NCI-H526 treated with DMSO at 0.1 percent for 48 hours (cell line): ENCODE results near the gene TTC12.

Source experiments
- DNase-seq: peaks from one replicate; lab custom pipeline; 2025; lab: John Stamatoyannopoulos, UW

The TTC12 gene

GRCh38 chr11:113405724-113406478 is 91.5 kb downstream of the TTC12 start:
- DNase-seq = no peak

- no peak for DNase-seq
Observed at GRCh38 chr11:113407163-113407562, 92.8 kb downstream of the TTC12 start.

- DNase-seq = no peak
Observed at GRCh38 chr11:113408206-113408605, 93.8 kb downstream of the TTC12 start.

GRCh38 chr11:113408887-113409286 is 94.5 kb downstream of the TTC12 start:
- DNase-seq = no peak

DNA sequence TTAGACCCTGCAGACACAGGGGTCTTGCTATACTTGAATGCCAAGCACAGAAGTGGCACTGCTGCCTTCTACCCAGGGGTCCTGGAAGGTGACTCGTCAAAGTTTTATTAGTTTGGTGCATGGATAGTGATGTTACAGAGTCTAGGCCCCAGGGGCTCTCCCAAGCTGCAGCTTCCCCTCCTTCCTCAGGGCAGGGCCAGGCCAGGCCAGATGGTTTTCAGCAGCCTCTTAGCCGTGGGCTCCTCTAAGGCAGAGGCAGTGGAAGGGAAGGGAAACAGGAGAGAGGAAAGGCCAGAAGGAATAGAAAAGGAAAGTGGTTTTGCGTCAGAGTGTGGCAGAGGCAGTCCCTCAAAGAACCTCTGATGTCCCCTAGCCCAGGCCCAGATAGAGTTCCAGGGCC is 95.1 kb downstream of the TTC12 start:
- no peak for DNase-seq

GRCh38 chr11:113410414-113411135 is 96.2 kb downstream of the TTC12 start:
- DNase-seq = no peak

GRCh38 chr11:113411536-113411935 is 97.2 kb downstream of the TTC12 start:
- DNase-seq = peak; percentile 14

GRCh38 chr11:113412675-113413074 is 98.3 kb downstream of the TTC12 start:
- DNase-seq = no peak

DNA sequence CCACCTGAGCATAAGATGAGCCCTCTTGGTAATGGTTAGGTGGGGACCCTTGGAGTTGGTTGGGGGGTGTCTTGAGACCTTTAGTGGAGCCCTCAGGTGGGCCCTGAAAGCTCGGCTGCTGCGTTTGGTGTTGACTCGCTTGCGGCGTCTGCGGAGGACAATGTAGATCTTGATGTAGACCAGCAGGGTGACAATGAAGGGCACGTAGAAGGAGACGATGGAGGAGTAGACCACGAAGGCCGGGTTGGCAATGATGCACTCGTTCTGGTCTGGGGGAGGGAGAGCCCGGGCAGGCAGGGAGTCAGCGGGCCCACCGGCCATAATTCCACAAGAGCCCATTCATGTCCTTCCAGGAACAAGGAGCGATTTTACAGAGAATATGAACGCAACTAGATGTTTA is 101.0 kb downstream of the TTC12 start:
- DNase-seq = no peak
